NCI-H345 (cell line): ENCODE data around the gene JPT2.

Experiments
- DNase-seq: peaks from one replicate; lab custom pipeline; 2025; lab: John Stamatoyannopoulos, UW

The JPT2 gene

GRCh38 chr16:1651974-1652312 lies 26.1 kb upstream of the JPT2 start:
- DNase-seq = no peak

GRCh38 chr16:1653023-1653422 lies 25.1 kb upstream of the JPT2 start:
- no peak for DNase-seq

GRCh38 chr16:1654505-1655268 lies 23.4 kb upstream of the JPT2 start:
- DNase-seq = no peak

- no peak for DNase-seq
Observed at GRCh38 chr16:1655269-1655807, 22.7 kb upstream of the JPT2 start.

- no peak for DNase-seq
Observed at GRCh38 chr16:1655909-1656807, 21.9 kb upstream of the JPT2 start.

- DNase-seq = no peak
Observed at GRCh38 chr16:1656808-1657617, 21.1 kb upstream of the JPT2 start.

- no peak for DNase-seq
Observed at GRCh38 chr16:1657841-1658240, 20.2 kb upstream of the JPT2 start.

- DNase-seq = no peak
Observed at GRCh38 chr16:1659031-1659430, 19.0 kb upstream of the JPT2 start.

GRCh38 chr16:1661826-1662225 lies 16.3 kb upstream of the JPT2 start:
- no peak for DNase-seq

GRCh38 chr16:1662543-1662942 lies 15.5 kb upstream of the JPT2 start:
- DNase-seq = no peak

- DNase-seq = no peak
Observed at GRCh38 chr16:1665829-1666228, 12.2 kb upstream of the JPT2 start.

GRCh38 chr16:1666316-1666715 lies 11.8 kb upstream of the JPT2 start:
- DNase-seq = no peak

- no peak for DNase-seq
Observed at GRCh38 chr16:1667271-1667670, 10.8 kb upstream of the JPT2 start.

- no peak for DNase-seq
Observed at GRCh38 chr16:1667916-1668315, 10.2 kb upstream of the JPT2 start.

GRCh38 chr16:1668612-1669319 lies 9.3 kb upstream of the JPT2 start:
- DNase-seq = no peak

GRCh38 chr16:1669698-1670097 lies 8.4 kb upstream of the JPT2 start:
- no peak for DNase-seq

- DNase-seq = no peak
Observed at GRCh38 chr16:1670371-1670770, 7.7 kb upstream of the JPT2 start.

GRCh38 chr16:1670866-1671265 lies 7.2 kb upstream of the JPT2 start:
- DNase-seq = no peak

GRCh38 chr16:1673424-1674151 lies 4.5 kb upstream of the JPT2 start:
- DNase-seq = no peak

- DNase-seq = no peak
Observed at GRCh38 chr16:1674306-1674705, 3.8 kb upstream of the JPT2 start.
